Fibroblast of lung (primary cell): ENCODE measurements around the gene AMN. TPM values are rescaled to one million over a fixed set of nuclear protein-coding genes. Genes with fewer than 3 reads are reported as not detected.

Experiments
- DNase-seq, 2 donors: peaks; one replicate each; pipeline versions ENCODE4 v3.0.0 to v3.0.0-alpha.2; 2010; ENCODE audit warnings: low read depth in 2 of 2
- H2AFZ ChIP-seq: 2 replicates; pipeline ENCODE4 v1.5.1; 2012; ENCODE audit warnings: low read length, control low read depth, inconsistent platforms
- H3K27ac ChIP-seq: 2 replicates; pipeline ENCODE4 v1.5.1; 2011; ENCODE audit warnings: low read length, control low read depth; ENCODE audit not compliant: insufficient read depth
- H3K27me3 ChIP-seq: 2 replicates; pipeline ENCODE4 v1.5.1; 2011; ENCODE audit warnings: mild to moderate bottlenecking, low read length; ENCODE audit not compliant: control insufficient read depth, insufficient read depth
- H3K36me3 ChIP-seq: 2 replicates; pipeline ENCODE4 v1.5.1; 2011; ENCODE audit warnings: low read length; ENCODE audit not compliant: control insufficient read depth, insufficient read depth
- H3K4me1 ChIP-seq: 2 replicates; pipeline ENCODE4 v1.5.1; 2011; ENCODE audit warnings: low read length; ENCODE audit not compliant: control insufficient read depth, insufficient read depth; ENCODE audit errors: extremely low read depth
- H3K4me2 ChIP-seq: 2 replicates; pipeline ENCODE4 v1.5.1; 2011; ENCODE audit warnings: low read length, control low read depth; ENCODE audit not compliant: insufficient read depth; ENCODE audit errors: extremely low read depth
- H3K4me3 ChIP-seq, 4 experiments: fragments of 200-600 bp in 1 of 4; sonication (generic) in 1 of 4; replicated peaks in 1 of 4; 2 replicates each; pipeline ENCODE4 v1.5.1; 2011 to 2016; ENCODE audit warnings: low read length in 4 of 4, low read depth in 3 of 4, mild to moderate bottlenecking in 3 of 4, control low read depth in 2 of 4, inconsistent platforms in 1 of 4, mixed read lengths in 1 of 4; ENCODE audit not compliant: insufficient read depth in 1 of 4; ENCODE audit errors: control extremely low read depth in 1 of 4
- H3K79me2 ChIP-seq: 2 replicates; pipeline ENCODE4 v1.5.1; 2012; ENCODE audit warnings: mild to moderate bottlenecking, low read length, inconsistent platforms; ENCODE audit not compliant: control insufficient read depth, insufficient read depth
- H3K9ac ChIP-seq: 2 replicates; pipeline ENCODE4 v1.5.1; 2011; ENCODE audit warnings: mild to moderate bottlenecking, low read length, control low read depth; ENCODE audit not compliant: insufficient read depth
- H3K9me3 ChIP-seq: 2 replicates; pipeline ENCODE4 v1.5.1; 2012; ENCODE audit warnings: low read depth, low read length; ENCODE audit not compliant: control insufficient read depth, insufficient read depth
- H4K20me1 ChIP-seq: 2 replicates; pipeline ENCODE4 v1.5.1; 2011; ENCODE audit warnings: low read length; ENCODE audit not compliant: control insufficient read depth, insufficient read depth; ENCODE audit errors: extremely low read depth
- CTCF ChIP-seq, 2 donors: IDR thresholded peaks in 1 of 2; conservative IDR thresholded peaks in 1 of 2; 1 replicate in 1 of 2; 2 replicates in 1 of 2; pipeline ENCODE4 v1.5.1; 2011 to 2012; ENCODE audit warnings: low read length in 2 of 2, control low read depth in 1 of 2, inconsistent platforms in 1 of 2, low read depth in 1 of 2, mild to moderate bottlenecking in 1 of 2
- EZH2 ChIP-seq: IDR thresholded peaks from 2 replicates; pipeline ENCODE4 v1.5.1; 2012; ENCODE audit warnings: low read length, control low read depth, mild to moderate bottlenecking; ENCODE audit errors: missing control alignments
- polyA plus RNA-seq, 2 donors: library from polyadenylated mRNA; depleted of rRNA in 1 of 2; stranded (reverse) in 1 of 2; unstranded in 1 of 2; fragments of >200 nt; gene quantifications; 2 replicates each; pipeline ENCODE4 v1.2.1, GENCODE V29; 2011 to 2012; ENCODE audit warnings: missing spikeins in 1 of 2
- total RNA-seq: library from RNA; depleted of rRNA; stranded (reverse); fragments of >200 nt; gene quantifications from 2 replicates; pipeline ENCODE4 v1.2.1, GENCODE V29; 2014

Gene AMN
- total and polyA plus RNA-seq, 2 donors (not counting 1 experiment from before 2014, with no cell fraction given): under 0.01 TPM; not detected in 1

- Histone ChIP-seq H3K9ac (no peak overlapping the region), H3K27me3 (no peaks in the 10 kb centered on the region), H3K4me3 (no peak overlapping the region), H3K9me3 (no peaks in the 10 kb centered on the region), H3K4me1 (no peaks in the 10 kb centered on the region), H2AFZ (no peak overlapping the region), H3K27ac (no peak overlapping the region), H3K4me2 (no peak overlapping the region), H3K36me3 (no peaks in the 10 kb centered on the region), H4K20me1 (no peaks in the 10 kb centered on the region), H3K79me2 (no peaks in the 10 kb centered on the region)
- TF ChIP-seq CTCF (conservative IDR thresholded peaks at IDR 0.05 in 1 of 2, IDR thresholded peaks at IDR 0.05 in 1 of 2; ENCODE audit: low read depth in 1 of 2, low read length in 2 of 2) (no peak), EZH2 (no peak)
- no peak for DNase-seq
Observed at GRCh38 chr14:102902086-102902485, 20.4 kb upstream of the AMN start.

GRCh38 chr14:102902523-102903247 is 19.8 kb upstream of the AMN start:
- Histone ChIP-seq H3K4me3 (no peak overlapping the region), H3K79me2 (no peaks in the 10 kb centered on the region), H2AFZ (no peak overlapping the region), H3K4me2 (no peak overlapping the region), H3K9ac (no peak overlapping the region), H3K4me1 (no peaks in the 10 kb centered on the region), H3K9me3 (no peaks in the 10 kb centered on the region), H3K27ac (no peak overlapping the region), H3K27me3 (no peaks in the 10 kb centered on the region), H3K36me3 (peaks cover 3% of the 10 kb centered on the region), H4K20me1 (no peaks in the 10 kb centered on the region)
- TF ChIP-seq CTCF (conservative IDR thresholded peaks at IDR 0.05 in 1 of 2, IDR thresholded peaks at IDR 0.05 in 1 of 2; ENCODE audit: low read depth in 1 of 2, low read length in 2 of 2) (no peak), EZH2 (no peak)
- no peak for DNase-seq

- DNase-seq: no peak
- TF ChIP-seq EZH2: no peak
- no peak for TF ChIP-seq CTCF (conservative IDR thresholded peaks at IDR 0.05 in 1 of 2, IDR thresholded peaks at IDR 0.05 in 1 of 2; ENCODE audit: low read depth in 1 of 2, low read length in 2 of 2)
- H3K27me3 ChIP-seq: no peaks in the 10 kb centered on the region
- no peak overlapping the region for H3K27ac ChIP-seq
- no peak overlapping the region for H3K4me3 ChIP-seq
- no peaks in the 10 kb centered on the region for H3K4me1 ChIP-seq
- H3K79me2 ChIP-seq: no peaks in the 10 kb centered on the region
- H3K36me3 ChIP-seq: peaks cover 3% of the 10 kb centered on the region
- no peaks in the 10 kb centered on the region for H3K9me3 ChIP-seq
- H4K20me1 ChIP-seq: no peaks in the 10 kb centered on the region
- H2AFZ ChIP-seq: no peak overlapping the region
- no peak overlapping the region for H3K9ac ChIP-seq
- no peak overlapping the region for H3K4me2 ChIP-seq
Observed at GRCh38 chr14:102903248-102903888, 19.1 kb upstream of the AMN start.
